ENCODE data around the gene PAPLN.
"Not testable (repeated sequence)": the region's sequence is repeated elsewhere in the genome, so short reads cannot be mapped to it uniquely, and the experiment has no call there.

PAPLN gene, protein sequence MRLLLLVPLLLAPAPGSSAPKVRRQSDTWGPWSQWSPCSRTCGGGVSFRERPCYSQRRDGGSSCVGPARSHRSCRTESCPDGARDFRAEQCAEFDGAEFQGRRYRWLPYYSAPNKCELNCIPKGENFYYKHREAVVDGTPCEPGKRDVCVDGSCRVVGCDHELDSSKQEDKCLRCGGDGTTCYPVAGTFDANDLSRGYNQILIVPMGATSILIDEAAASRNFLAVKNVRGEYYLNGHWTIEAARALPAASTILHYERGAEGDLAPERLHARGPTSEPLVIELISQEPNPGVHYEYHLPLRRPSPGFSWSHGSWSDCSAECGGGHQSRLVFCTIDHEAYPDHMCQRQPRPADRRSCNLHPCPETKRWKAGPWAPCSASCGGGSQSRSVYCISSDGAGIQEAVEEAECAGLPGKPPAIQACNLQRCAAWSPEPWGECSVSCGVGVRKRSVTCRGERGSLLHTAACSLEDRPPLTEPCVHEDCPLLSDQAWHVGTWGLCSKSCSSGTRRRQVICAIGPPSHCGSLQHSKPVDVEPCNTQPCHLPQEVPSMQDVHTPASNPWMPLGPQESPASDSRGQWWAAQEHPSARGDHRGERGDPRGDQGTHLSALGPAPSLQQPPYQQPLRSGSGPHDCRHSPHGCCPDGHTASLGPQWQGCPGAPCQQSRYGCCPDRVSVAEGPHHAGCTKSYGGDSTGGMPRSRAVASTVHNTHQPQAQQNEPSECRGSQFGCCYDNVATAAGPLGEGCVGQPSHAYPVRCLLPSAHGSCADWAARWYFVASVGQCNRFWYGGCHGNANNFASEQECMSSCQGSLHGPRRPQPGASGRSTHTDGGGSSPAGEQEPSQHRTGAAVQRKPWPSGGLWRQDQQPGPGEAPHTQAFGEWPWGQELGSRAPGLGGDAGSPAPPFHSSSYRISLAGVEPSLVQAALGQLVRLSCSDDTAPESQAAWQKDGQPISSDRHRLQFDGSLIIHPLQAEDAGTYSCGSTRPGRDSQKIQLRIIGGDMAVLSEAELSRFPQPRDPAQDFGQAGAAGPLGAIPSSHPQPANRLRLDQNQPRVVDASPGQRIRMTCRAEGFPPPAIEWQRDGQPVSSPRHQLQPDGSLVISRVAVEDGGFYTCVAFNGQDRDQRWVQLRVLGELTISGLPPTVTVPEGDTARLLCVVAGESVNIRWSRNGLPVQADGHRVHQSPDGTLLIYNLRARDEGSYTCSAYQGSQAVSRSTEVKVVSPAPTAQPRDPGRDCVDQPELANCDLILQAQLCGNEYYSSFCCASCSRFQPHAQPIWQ

GRCh38 chr14:73237219-73237785 lies at the start of gene PAPLN:
TSS of gene PAPLN (plus strand) at chr14:73237506. CDS start at chr14:73239779, 2,273 bp downstream.
- no peak for DNase-seq

DNA sequence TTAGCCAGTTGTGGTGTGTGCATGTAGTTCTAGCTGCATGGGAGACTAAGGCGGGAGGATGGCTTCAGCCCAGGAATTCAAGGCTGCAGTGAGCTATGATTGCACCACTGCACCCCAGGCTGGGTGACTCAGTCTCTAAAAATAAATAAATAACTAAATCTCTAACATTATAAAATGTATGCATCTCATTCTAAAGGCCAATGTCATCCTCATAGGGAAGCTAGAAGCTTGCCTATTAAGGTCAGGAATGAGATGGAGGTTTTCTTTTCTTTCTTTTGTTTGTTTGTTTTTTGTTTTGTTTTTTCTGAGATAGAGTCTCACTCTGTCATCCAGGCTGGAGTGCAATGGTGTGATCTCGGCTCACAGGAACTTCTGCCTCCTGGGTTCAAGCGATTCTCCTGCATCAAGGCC lies 48.8 kb upstream of the PAPLN start:
- DNase-seq, result no peak

- DNase-seq, result no peak
Observed at GRCh38 chr14:73189651-73190050, 47.7 kb upstream of the PAPLN start.

GRCh38 chr14:73191441-73191840 lies 45.9 kb upstream of the PAPLN start:
- no peak for DNase-seq

DNA sequence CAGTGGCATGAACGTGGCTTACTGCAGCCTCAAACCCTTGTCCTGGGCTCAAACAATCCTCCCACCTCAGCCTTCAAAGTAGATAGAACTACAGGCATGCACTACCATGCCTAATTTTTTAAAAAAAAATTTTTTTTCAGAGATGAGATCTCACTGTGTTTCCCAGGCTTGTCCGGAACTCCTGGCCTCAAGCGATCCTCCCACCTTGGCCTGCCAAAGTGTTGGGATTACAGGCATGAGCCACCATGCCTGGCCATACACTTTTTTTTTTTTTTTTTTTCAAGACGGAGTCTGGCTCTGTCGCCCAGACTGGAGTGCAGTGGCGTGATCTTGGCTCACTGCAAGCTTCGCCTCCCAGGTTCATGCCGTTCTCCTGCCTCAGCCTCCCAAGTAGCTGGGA lies 43.0 kb upstream of the PAPLN start:
- not testable (repeated sequence) for DNase-seq

GRCh38 chr14:73198253-73198652 lies 39.1 kb upstream of the PAPLN start:
- no peak for DNase-seq

DNA sequence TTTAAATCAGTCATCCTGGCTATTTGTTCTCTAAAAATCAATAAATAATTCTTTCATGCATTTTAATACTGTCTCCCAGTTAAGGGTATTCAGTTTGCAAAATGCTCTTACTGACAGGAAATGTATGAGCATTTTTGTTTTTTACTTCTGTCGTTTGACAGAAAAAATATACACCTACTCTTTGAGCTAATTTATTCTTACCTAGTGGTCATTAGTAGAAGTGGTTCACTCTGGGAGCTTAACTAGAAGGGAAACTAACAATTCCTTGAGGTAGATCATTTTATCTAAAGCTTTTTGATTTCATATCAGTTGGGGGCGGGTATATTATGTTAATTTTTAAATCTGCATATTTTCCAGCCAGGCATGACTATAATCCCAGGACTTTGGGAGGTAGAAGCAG lies 33.8 kb upstream of the PAPLN start:
- no peak for DNase-seq

DNA sequence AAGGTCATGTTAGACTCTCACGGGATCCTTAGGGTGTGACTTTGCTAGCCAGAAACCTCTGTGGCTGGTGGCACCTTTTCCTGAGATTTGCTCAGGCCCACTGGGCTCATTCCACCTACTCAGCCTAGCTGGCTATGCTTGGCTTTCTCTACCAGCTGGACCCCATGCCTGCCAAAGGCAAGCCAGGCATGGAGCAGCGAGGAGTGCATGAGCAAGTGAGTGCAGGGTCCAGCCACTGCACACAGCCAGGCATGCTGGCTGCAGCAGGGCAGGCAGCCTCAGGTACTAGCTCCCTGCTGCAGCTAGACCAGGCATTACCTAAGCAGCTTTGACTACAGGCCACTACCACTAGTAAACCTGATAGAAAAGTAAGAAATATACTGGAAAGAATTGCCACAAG lies 29.7 kb upstream of the PAPLN start:
- DNase-seq, result no peak

DNA sequence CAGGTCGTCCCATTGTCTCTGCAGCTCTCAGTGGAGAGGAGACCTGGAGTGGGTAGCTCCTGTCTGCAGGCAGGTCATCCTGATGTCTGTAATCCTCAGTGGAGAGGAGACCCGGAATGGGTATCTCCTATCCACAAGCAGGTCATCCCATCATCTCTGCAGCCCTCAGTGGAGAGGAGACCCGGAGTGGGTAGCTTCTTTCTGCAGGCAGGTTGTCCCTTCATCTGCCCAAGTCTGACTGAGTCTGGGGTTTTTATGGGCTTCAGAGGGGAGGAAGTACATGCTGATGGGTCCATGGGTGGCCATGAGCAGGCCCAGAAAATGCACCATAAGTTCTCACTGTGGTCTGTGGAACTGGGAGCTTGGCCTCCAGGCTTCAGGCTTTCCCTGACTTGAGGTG lies 28.9 kb upstream of the PAPLN start:
- no peak for DNase-seq

DNA sequence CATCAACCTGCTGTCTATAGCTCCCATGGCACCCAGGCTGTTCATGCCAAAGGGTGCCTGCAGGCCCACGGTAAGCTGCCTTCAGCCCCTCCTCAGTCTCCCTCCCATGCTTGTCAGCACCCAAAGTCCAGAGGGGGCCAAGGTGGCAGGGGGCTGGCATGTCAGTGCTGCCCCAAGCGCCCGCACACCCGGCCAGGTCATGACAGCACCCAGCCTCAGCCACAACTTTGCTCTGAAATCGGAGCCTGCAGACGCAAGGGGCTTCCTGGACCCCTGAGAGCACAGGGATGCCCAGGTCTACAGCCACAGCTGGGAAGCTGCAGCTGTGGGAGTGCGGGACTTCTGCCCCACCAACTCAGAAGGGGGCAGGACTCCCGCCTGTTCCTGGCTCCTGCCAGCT lies 28.5 kb upstream of the PAPLN start:
- DNase-seq, result no peak

DNA sequence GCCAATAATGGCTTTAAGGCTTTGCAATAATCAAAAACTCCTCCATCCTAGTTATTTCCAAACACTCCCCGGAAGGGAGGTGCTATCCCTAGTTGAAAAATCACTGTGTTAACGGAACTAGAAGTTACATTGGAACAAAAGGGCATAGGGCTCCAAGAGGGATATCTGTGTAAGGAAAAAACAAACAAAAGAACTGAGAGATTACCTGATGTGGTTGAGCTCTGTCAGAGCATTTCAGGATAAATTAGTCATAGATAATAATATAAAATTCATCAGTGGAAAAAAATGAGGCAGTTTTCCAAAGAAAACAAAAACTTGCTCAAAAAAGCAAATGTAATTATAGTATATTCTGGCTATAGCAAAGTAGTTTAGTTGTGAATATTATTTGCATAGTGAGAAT lies 27.4 kb upstream of the PAPLN start:
- DNase-seq, result no peak

- DNase-seq, result no peak
Observed at GRCh38 chr14:73211251-73212040, 25.9 kb upstream of the PAPLN start.

GRCh38 chr14:73216030-73216429 lies 21.3 kb upstream of the PAPLN start:
- DNase-seq, result no peak

GRCh38 chr14:73217411-73217810 lies 19.9 kb upstream of the PAPLN start:
- DNase-seq, result no peak

- DNase-seq, result no peak
Observed at GRCh38 chr14:73220061-73220460, 17.2 kb upstream of the PAPLN start.

DNA sequence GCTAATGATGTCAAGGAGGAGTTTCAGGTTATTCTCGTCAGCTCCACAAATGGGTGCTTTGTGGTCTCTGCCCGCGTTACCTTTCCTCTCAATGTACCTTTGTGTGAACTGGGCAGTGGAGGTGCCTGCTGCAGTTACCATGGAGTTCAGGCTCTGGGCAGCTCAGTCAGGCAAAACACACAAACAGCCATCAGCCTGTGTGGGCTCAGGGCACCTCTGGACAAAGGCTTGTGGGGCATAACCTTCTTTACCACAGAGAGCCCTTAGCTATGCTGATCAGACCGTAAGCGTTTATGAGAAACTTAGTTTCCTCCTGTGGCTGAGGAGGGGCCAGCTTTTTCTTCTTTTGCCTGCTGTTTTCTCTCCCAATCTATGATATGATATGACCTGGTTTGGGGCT lies 16.7 kb upstream of the PAPLN start:
- DNase-seq, result no peak

DNA sequence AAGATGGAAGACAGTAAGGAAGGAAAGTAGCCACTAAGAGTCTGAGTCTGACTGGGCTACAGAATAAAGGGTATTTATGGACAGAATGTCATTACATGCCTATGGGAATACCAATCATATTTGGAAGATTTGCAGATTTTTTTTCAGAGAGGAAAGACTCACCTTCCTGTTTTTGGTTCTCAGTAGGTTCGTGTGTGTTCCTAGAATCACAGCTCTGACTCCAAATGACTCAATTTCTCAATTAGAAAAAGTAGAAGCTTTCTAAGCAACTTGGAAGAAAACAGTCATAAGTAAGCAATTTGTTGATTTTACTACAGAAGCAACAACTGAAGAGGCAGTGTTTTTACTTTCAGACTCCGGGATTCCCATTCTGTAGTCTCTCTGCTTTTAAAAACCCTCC lies 15.4 kb upstream of the PAPLN start:
- DNase-seq, result no peak

DNA sequence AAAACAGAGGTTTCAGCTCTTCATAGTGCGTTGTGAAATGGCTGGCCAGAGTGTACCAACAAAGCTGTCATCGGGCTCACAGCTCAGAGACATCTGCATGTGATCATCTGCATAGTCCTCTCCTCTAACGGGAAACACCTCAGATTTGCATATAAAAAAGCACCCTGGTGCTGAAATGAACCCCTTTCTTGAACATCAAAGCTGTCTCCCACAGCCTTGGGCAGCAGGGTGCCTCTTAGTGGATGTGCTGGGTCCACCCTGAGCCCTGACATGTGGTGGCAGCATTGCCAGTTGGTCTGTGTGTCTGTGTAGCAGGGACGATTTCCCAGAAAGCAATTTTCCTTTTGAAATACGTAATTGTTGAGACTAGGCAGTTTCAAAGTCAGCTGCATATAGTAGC lies 14.3 kb upstream of the PAPLN start:
- no peak for DNase-seq

- DNase-seq, result no peak
Observed at GRCh38 chr14:73225496-73225895, 11.8 kb upstream of the PAPLN start.

DNA sequence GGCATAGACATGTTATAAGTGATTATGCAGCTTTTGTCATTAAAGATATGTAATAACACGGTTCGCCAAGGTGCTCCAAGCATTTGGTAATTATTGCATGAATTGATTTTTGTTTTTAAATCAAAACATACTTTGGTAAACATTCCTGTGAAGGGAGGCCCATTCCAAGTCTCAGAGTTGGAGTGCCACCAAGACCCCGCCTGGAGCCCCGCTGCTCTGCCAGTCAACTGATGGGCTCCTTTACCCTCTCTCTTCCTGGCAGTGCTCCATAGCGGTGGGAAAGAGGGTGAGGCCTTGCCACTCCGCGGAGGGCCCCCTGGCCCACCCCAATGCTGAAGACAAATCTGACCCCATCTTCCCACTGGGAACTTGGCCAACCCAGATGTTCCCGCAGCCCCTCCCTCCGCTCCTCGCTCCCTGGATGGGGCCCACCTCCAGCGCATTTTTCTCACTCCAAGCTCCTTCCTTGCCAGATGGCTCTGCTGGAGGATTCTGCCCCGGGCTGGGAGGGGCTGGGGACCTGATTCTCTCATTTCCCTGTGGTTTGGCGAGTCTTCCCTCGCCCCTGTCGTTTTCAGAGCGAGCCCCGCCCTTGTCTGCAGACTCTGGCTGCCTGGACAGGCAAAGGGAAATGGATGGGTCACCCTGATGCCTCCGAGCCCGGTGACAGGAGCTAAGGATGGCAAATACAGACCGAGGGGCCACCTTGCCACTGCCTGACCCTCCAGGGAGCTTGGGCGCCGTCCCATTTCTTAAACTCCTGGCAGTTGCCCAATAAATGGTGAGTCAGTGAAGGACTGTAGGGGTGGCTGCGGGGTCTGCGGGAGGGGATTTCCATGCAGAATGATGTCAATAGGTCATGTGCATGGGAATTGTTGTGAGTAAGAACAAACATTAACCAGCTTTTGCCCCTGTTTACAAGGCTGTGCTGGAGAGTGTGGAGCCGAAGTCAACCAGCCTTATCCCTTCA lies 9.2 kb upstream of the PAPLN start:
- DNase-seq, result no peak

DNA sequence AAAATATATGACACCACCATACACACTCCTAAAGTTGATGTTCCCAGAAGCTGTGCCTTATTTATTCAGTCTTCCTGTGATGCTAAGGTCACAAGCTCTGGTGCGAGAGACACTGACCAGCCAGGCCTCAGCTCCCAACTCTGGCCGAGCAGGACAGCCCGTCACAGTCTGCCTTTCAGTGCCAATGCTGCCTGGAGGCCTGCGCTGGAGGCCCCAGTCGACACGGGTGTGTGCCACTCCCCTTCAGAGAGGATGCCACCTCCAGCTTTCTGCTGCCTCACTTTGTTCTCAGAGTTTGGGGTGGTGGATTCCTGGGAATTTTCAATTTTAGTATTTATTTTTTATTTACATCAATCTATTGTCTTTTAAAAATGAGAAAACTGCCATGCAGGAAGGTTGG lies 7.3 kb upstream of the PAPLN start:
- DNase-seq, result no peak

All from NCI-H748 treated with DMSO at 0.1 percent for 48 hours (cell line).